CD4-positive, alpha-beta T cell (primary cell): ENCODE data around the gene RIOK3. TPM values are rescaled to one million over a fixed set of nuclear protein-coding genes. Genes with fewer than 3 reads are reported as not detected.

Experiments used
- ATAC-seq: fragments of 200-7000 bp; cut with Tn5 transposase; one replicate; pipeline ENCODE4 v1.10.0; 2022; ENCODE audit warnings: mild to moderate bottlenecking; ENCODE audit not compliant: poor library complexity
- CTCF ChIA-PET: fragments of 350-600 bp; sonication (Branson Sonifier 250); formaldehyde crosslinking; loops from one replicate; lab custom pipeline; 2021; ENCODE audit warnings: antibody characterized with exemption, inconsistent platforms; lab: Charles Lee
- POLR2A ChIA-PET: fragments of 350-600 bp; sonication (Branson Sonifier 250); formaldehyde crosslinking; loops from one replicate; lab custom pipeline; 2021; ENCODE audit warnings: antibody characterized with exemption, inconsistent platforms; lab: Charles Lee
- DNase-seq, 14 experiments: peaks; one replicate each; pipeline ENCODE4 v3.0.0-alpha.2; 2013 to 2020; ENCODE audit warnings: mixed read lengths in 2 of 14
- H3K27ac ChIP-seq, 2 donors: one replicate each; pipeline versions ENCODE4 v1.5.1 to v1.7.0; 2013; ENCODE audit warnings: low read length in 2 of 2, low read depth in 1 of 2, mild to moderate bottlenecking in 1 of 2
- H3K27me3 ChIP-seq, 2 experiments: 1 replicate in 1 of 2; 2 replicates in 1 of 2; pipeline versions ENCODE4 v1.6.1 to v1.7.0; 2013; ENCODE audit warnings: low read length in 2 of 2, control low read depth in 1 of 2, mild to moderate bottlenecking in 1 of 2, moderate library complexity in 1 of 2; ENCODE audit not compliant: insufficient read depth in 2 of 2, control insufficient read depth in 1 of 2
- H3K36me3 ChIP-seq: one replicate; pipeline ENCODE4 v1.6.1; 2013; ENCODE audit warnings: low read length, control low read depth; ENCODE audit not compliant: insufficient read depth
- H3K4me1 ChIP-seq: one replicate; pipeline ENCODE4 v1.6.1; 2013; ENCODE audit warnings: low read length, control low read depth; ENCODE audit not compliant: insufficient read depth
- H3K4me3 ChIP-seq: one replicate; pipeline ENCODE4 v1.5.1; 2013; ENCODE audit warnings: mild to moderate bottlenecking, low read length, moderate library complexity
- H3K9me3 ChIP-seq, 2 experiments: 1 replicate in 1 of 2; 2 replicates in 1 of 2; pipeline versions ENCODE4 v1.6.1 to v1.7.0; 2013; ENCODE audit warnings: low read length in 2 of 2, mild to moderate bottlenecking in 2 of 2, control low read depth in 1 of 2, moderate library complexity in 1 of 2; ENCODE audit not compliant: control insufficient read depth in 1 of 2, insufficient read depth in 1 of 2
- H3K27ac Mint-ChIP-seq: one replicate; pipeline ENCODE4 v1.8.0; 2020; ENCODE audit warnings: mixed read lengths
- H3K27me3 Mint-ChIP-seq: one replicate; pipeline ENCODE4 v1.8.0; 2021; ENCODE audit warnings: mixed read lengths
- H3K36me3 Mint-ChIP-seq: one replicate; pipeline ENCODE4 v1.8.0; 2021; ENCODE audit warnings: low read depth, mixed read lengths
- H3K4me1 Mint-ChIP-seq: one replicate; pipeline ENCODE4 v1.8.0; 2021; ENCODE audit warnings: low read depth, mixed read lengths
- H3K4me3 Mint-ChIP-seq: one replicate; pipeline ENCODE4 v1.8.0; 2020; ENCODE audit warnings: mild to moderate bottlenecking, mixed read lengths
- H3K9me3 Mint-ChIP-seq: one replicate; pipeline ENCODE4 v1.8.0; 2020; ENCODE audit warnings: mixed read lengths
- intact Hi-C, 2 experiments: fragments of 100-400 bp; cut with DNase I in 1 of 2; cut with micrococcal nuclease in 1 of 2; formaldehyde crosslinking; loops; one replicate each; pipeline versions ENCODE4 v1.15.1 to v1.9.0; 2023 to 2025; cut with DNase I, micrococcal nuclease
- total RNA-seq, 174 experiments: library from RNA in 2 of 174; stranded (reverse) in 2 of 174; gene quantifications; one replicate each; pipeline ENCODE4 v1.2.3 and lab custom pipeline; 2021 to 2026
- TF ChIP-seq, protein P1 (sequence below): fragments of 200-600 bp; IDR thresholded peaks from one replicate; pipeline ENCODE4 v1.8.0; 2022; ENCODE audit warnings: antibody characterized with exemption, mild to moderate bottlenecking

The RIOK3 gene
- total RNA-seq, 2 experiments from 2014 or later, result 151 to 153 TPM

DNA sequence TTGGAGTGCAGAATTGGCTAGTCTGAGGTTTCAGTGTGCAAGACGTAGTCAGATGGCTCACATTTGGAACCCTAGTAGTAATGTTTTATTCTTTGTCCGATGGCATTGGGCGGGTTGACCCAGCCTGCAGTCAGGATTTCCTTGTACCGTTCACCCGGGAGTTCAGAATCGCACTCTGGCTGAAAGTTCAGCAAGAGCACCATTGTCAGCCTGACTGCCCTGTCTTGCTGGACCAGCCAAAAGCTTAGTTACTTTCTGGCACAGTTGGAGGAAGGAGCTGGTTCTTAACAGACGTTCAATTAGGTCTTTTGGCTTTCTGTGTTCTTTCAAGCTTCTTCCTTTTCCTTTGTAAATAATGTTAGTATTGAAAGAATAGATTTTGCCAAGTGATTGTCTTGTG lies 68.8 kb downstream of the RIOK3 start:
- H3K9me3 Mint-ChIP-seq, result no peaks in the 10 kb centered on the region
- DNase-seq (no peak), ATAC-seq (no peak)
- no peaks in the 10 kb centered on the region for H3K27me3 Mint-ChIP-seq
- no peaks in the 10 kb centered on the region for H3K4me1 ChIP-seq
- H3K36me3 Mint-ChIP-seq, result peaks cover 92% of the 10 kb centered on the region
- ChIA-PET POLR2A (no interaction called here), CTCF (no interaction called here)
- H3K9me3 ChIP-seq, result no peaks in the 10 kb centered on the region
- no peak overlapping the region for H3K27ac ChIP-seq
- no peak overlapping the region for H3K4me3 ChIP-seq
- intact Hi-C loops, result no loop called here
- no peaks in the 10 kb centered on the region for H3K27me3 ChIP-seq
- H3K4me3 Mint-ChIP-seq, result no peak overlapping the region
- H3K4me1 Mint-ChIP-seq, result no peaks in the 10 kb centered on the region
- H3K36me3 ChIP-seq, result peaks cover 89% of the 10 kb centered on the region
- H3K27ac Mint-ChIP-seq, result no peak overlapping the region
- TF ChIP-seq, protein P1, sequence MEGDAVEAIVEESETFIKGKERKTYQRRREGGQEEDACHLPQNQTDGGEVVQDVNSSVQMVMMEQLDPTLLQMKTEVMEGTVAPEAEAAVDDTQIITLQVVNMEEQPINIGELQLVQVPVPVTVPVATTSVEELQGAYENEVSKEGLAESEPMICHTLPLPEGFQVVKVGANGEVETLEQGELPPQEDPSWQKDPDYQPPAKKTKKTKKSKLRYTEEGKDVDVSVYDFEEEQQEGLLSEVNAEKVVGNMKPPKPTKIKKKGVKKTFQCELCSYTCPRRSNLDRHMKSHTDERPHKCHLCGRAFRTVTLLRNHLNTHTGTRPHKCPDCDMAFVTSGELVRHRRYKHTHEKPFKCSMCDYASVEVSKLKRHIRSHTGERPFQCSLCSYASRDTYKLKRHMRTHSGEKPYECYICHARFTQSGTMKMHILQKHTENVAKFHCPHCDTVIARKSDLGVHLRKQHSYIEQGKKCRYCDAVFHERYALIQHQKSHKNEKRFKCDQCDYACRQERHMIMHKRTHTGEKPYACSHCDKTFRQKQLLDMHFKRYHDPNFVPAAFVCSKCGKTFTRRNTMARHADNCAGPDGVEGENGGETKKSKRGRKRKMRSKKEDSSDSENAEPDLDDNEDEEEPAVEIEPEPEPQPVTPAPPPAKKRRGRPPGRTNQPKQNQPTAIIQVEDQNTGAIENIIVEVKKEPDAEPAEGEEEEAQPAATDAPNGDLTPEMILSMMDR, result no peak

DNA sequence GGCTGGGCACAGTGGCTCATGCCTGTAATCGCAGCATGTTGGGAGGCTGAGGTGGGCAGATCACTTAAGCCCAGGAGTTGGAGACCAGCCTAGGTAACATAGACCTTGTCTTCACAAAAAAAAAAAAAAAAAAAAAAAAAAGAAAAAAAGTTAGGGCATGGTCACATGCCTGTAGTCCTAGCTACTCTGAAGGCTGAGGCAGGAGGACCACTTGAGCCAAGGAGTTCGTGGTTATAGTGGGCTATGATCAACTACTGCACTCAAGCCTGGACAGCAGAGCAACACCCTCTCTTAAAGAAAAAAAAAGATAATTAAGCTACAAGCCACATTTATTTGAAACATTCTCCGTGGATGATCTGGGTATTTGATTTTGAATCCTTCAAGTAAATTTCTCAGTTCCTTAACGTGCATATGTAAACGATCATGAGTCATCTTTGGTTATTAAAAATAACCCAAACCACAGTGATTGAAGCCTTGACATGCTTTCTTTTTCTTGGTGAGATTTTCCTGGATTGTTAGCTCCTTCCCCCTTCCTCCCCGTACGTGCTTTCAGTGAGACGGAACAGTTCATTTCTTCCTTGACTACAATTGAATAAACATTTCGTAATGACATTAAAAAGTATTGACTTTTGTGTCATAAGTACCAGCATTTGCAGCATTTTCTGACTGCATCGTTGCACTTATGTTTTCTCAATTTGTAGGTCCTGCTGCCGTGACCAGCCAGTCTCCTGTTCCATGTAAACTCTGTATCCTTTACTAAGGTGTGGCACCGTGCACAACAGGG lies 70.5 kb downstream of the RIOK3 start:
- Mint-ChIP-seq H3K27ac (no peak overlapping the region), H3K27me3 (no peaks in the 10 kb centered on the region), H3K9me3 (no peaks in the 10 kb centered on the region), H3K4me3 (no peak overlapping the region), H3K36me3 (peaks cover 93% of the 10 kb centered on the region), H3K4me1 (no peaks in the 10 kb centered on the region)
- ATAC-seq, result no peak
- TF ChIP-seq, protein P1, result no peak
- Histone ChIP-seq H3K9me3 (no peaks in the 10 kb centered on the region), H3K4me3 (no peak overlapping the region), H3K36me3 (peaks cover 91% of the 10 kb centered on the region), H3K4me1 (no peaks in the 10 kb centered on the region), H3K27ac (no peak overlapping the region), H3K27me3 (no peaks in the 10 kb centered on the region)
- ChIA-PET CTCF (no interaction called here), POLR2A (interaction anchor here (0.8 kb wide), 1 partner anchor 17 kb away, joined by 4 read pairs; no protein-coding TSS in a partner anchor)
- peak in 2 of 14 experiments; percentile 26 to 29 for DNase-seq
- intact Hi-C loops, result no loop called here

DNA sequence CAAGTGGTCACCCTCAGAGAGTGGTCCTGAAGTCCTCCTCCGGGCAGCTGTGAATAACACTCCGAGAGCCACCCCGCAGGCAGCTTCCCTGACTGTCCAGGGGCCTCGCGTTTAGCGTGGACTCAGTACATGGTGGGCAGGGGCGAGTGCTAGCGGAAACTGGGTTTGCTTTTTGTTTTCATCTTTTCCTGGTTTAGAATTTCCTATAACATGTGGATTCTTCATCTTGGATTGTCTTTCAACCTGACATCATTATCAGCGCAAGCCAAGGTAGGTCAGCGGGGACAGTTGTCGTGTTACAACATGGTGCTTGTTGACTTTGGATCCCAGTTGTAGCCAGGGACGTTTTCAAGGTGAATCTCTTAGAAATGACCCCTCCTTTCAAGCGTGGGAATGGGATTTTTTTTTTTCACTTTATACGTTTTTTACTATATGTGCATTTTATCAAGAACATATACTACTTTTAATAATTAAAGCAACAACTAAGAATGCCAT lies 71.2 kb downstream of the RIOK3 start:
- no peak for DNase-seq
- H3K4me3 Mint-ChIP-seq, result no peak overlapping the region
- peak overlapping the region; percentile 13 for H3K27ac Mint-ChIP-seq
- H3K27me3 Mint-ChIP-seq, result no peaks in the 10 kb centered on the region
- Histone ChIP-seq H3K27me3 (no peaks in the 10 kb centered on the region), H3K4me1 (no peaks in the 10 kb centered on the region), H3K9me3 (no peaks in the 10 kb centered on the region), H3K4me3 (no peak overlapping the region), H3K36me3 (peaks cover 91% of the 10 kb centered on the region), H3K27ac (no peak overlapping the region)
- ChIA-PET POLR2A (no interaction called here), CTCF (no interaction called here)
- ATAC-seq, result no peak
- no peaks in the 10 kb centered on the region for H3K9me3 Mint-ChIP-seq
- intact Hi-C loops, result no loop called here
- no peaks in the 10 kb centered on the region for H3K4me1 Mint-ChIP-seq
- H3K36me3 Mint-ChIP-seq, result peaks cover 93% of the 10 kb centered on the region
- TF ChIP-seq, protein P1, result no peak
